Neural crest cell (in vitro differentiated cells): ENCODE measurements around the gene APBA2. TPM values are rescaled to one million over a fixed set of nuclear protein-coding genes. Genes with fewer than 3 reads are reported as not detected.

Source experiments
- DNase-seq: peaks from one replicate; pipeline ENCODE4 v3.0.0; 2021; ENCODE audit warnings: low read depth, mixed read lengths, low spot score
- H3K27ac Mint-ChIP-seq: one replicate; pipeline ENCODE4 v1.8.0; 2021; ENCODE audit warnings: mild to moderate bottlenecking, mixed read lengths; ENCODE audit not compliant: unreplicated experiment
- H3K27me3 Mint-ChIP-seq: 2 replicates; pipeline ENCODE4 v1.8.0; 2021; ENCODE audit warnings: low read depth, mild to moderate bottlenecking, mixed read lengths
- H3K36me3 Mint-ChIP-seq: 2 replicates; pipeline ENCODE4 v1.8.0; 2021; ENCODE audit warnings: low read depth, mild to moderate bottlenecking, mixed read lengths
- H3K4me1 Mint-ChIP-seq: 2 replicates; pipeline ENCODE4 v1.8.0; 2021; ENCODE audit warnings: mixed read lengths
- H3K4me3 Mint-ChIP-seq: one replicate; pipeline ENCODE4 v1.8.0; 2021; ENCODE audit warnings: mild to moderate bottlenecking, mixed read lengths
- H3K9me3 Mint-ChIP-seq: 2 replicates; pipeline ENCODE4 v1.8.0; 2021; ENCODE audit warnings: mixed read lengths
- total RNA-seq: library from RNA; stranded (reverse); gene quantifications from 2 replicates; pipeline ENCODE4 v1.2.1, GENCODE V29; 2021
- TF ChIP-seq, protein P1 (sequence below): fragments of 200-600 bp; sonication (generic); conservative IDR thresholded peaks from 2 replicates; pipeline ENCODE4 v1.5.0; 2021; ENCODE audit warnings: antibody characterized with exemption, mild to moderate bottlenecking

APBA2 gene
- total RNA-seq, 1 donor from 2014 or later: 79.9 TPM

DNA sequence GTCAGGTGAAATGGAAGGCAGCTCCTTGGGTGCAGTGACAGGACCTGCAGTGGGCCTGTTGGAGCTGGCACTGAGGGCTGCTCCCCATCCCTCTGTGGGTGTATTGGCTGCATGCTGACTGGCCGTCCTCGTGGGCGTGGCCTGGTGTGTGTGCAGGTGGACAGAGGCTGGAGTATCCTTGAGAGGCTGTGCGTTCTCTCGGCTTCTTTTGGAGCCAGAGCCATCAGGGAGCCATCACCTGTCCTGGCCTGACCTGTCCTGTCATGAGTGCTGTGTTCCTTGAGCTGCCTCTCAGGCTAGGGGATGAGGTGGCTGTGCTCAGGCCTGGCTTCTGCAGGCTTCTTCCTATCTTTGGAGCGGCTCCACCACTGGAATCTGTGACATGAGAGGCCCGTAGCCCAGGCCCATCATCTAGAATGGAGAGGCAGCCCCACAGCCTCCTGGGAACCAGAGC is 61.5 kb downstream of the APBA2 start:
- Mint-ChIP-seq H3K9me3 (peaks cover 4% of the 10 kb centered on the region), H3K27me3 (no peaks in the 10 kb centered on the region), H3K4me1 (peaks cover 9% of the 10 kb centered on the region), H3K27ac (peak overlapping the region; percentile 35), H3K4me3 (no peak overlapping the region), H3K36me3 (peaks cover 15% of the 10 kb centered on the region)
- TF ChIP-seq, protein P1, sequence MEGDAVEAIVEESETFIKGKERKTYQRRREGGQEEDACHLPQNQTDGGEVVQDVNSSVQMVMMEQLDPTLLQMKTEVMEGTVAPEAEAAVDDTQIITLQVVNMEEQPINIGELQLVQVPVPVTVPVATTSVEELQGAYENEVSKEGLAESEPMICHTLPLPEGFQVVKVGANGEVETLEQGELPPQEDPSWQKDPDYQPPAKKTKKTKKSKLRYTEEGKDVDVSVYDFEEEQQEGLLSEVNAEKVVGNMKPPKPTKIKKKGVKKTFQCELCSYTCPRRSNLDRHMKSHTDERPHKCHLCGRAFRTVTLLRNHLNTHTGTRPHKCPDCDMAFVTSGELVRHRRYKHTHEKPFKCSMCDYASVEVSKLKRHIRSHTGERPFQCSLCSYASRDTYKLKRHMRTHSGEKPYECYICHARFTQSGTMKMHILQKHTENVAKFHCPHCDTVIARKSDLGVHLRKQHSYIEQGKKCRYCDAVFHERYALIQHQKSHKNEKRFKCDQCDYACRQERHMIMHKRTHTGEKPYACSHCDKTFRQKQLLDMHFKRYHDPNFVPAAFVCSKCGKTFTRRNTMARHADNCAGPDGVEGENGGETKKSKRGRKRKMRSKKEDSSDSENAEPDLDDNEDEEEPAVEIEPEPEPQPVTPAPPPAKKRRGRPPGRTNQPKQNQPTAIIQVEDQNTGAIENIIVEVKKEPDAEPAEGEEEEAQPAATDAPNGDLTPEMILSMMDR: no peak
- no peak for DNase-seq

DNA sequence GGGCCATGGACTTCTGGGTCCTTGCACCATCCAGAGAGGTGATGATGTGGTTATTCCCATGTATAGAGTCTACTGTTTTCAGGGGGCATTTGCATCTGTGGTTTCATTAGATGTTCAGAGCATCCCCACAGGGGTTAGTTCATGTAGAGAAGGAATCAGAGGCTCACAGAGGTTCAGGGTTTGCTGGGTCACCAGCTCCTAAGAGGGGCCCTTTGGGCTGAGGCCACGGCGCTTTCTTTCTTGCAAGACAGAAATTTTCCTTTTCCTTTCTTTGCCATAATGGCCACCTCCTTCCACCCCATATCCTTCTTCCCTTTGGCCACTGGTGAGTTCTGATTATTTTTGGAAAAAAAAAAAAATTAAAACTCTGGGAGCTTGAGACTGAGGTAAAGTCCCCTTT is 62.3 kb downstream of the APBA2 start:
- Mint-ChIP-seq H3K36me3 (peaks cover 11% of the 10 kb centered on the region), H3K27me3 (no peaks in the 10 kb centered on the region), H3K9me3 (peaks cover 4% of the 10 kb centered on the region), H3K27ac (no peak overlapping the region), H3K4me3 (no peak overlapping the region), H3K4me1 (peaks cover 14% of the 10 kb centered on the region)
- TF ChIP-seq, protein P1: no peak
- no peak for DNase-seq

DNA sequence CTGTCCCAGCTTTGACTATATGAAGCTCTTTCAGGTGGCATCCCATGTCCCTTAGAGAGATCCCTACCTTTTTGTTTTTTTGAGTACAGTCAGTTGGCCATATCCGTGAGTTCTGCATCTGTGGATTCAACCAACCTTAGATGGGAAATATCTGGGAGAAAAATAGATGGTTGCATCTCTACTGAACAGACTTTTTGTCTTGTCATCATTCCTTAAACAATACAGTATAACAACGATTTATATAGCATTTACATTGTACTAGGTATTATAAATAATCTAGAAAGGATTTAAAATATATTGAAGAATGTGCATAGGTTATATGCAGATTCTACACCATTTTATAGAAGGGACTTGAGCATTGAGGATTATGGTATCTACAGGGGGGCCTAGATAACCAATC is 65.1 kb downstream of the APBA2 start:
- Mint-ChIP-seq H3K36me3 (peaks cover 3% of the 10 kb centered on the region), H3K9me3 (peaks cover 3% of the 10 kb centered on the region), H3K27me3 (no peaks in the 10 kb centered on the region), H3K4me3 (no peak overlapping the region), H3K4me1 (peaks cover 43% of the 10 kb centered on the region), H3K27ac (no peak overlapping the region)
- no peak for DNase-seq
- TF ChIP-seq, protein P1: no peak

DNA sequence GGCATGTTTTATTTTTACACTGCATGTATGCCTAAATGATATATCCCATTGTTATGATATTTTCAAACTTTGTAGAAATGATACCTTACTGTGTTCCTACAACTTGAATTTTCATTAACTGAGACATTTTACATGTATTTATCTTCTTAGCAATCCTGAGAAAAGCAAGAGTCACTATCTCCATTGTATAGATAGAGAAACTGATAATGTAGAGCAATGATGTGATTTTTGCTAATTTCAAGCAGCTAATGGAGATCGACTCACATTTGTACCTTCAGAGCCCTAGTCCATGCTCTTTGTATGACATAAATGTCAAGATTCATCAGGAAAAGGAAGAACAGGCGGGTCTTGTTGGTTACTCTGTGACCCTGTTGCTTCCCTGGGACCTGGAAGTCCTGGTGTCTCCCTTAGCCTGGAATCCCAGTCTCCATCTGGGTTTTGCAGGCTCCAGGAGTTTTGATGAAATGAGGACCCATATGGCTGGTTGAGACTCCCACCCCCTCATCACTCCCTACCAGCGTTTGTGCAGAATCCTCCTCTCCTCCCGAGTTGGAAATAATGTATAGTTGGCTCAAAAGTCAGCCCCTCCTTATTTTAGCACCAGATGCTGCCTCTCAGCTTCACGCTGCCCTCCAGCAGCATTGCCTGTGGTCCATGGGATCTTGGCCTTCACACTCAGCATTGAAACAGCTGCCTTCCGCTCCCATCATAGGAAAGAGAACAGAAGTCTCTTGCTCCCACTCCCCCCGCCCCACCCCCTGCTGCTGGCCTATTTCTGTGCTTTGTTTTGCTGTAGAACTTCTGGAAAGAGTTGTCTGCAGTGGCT is 67.1 kb downstream of the APBA2 start:
- H3K27ac Mint-ChIP-seq: peak overlapping the region; percentile 88
- no peak for DNase-seq

DNA sequence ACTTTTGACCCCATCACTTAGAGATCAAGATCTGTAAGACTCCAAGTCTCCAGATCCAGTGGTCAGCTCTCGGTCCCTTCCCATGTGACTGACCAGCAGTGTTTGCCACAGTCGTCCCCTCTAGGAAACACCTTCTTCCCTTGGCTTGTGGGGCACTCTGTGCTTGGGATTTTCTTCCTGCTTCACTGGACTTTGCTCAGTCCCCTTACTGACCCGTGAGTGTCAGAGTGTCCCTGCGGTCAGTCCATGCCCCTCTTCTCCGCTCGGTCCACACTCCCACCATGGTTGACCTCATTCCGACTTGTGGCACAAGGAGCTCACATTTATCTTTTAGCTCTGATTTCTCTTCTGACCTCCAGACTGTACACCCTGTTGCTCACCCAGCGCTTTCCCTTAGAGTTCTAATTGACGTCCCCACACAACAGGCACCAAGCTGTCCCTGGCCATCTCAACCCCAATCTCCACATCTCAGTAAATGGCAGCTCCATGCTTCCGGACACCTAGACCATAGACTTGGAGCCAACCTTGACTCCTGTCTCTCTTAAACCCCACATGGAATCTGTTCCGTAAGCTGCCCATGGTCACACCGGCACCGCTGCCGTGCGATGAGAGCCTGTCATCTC is 67.9 kb downstream of the APBA2 start:
- no peak overlapping the region for H3K4me3 Mint-ChIP-seq
- TF ChIP-seq, protein P1: no peak
- H3K36me3 Mint-ChIP-seq: peaks cover 3% of the 10 kb centered on the region
- H3K27ac Mint-ChIP-seq: peak overlapping the region; percentile 53
- H3K4me1 Mint-ChIP-seq: peaks cover 45% of the 10 kb centered on the region
- H3K9me3 Mint-ChIP-seq: no peaks in the 10 kb centered on the region
- no peaks in the 10 kb centered on the region for H3K27me3 Mint-ChIP-seq
- DNase-seq: no peak

More for the DNA sequence above, 67.1 kb downstream of the APBA2 start:
- Mint-ChIP-seq H3K4me3 (no peak overlapping the region), H3K4me1 (peaks cover 50% of the 10 kb centered on the region), H3K36me3 (peaks cover 3% of the 10 kb centered on the region), H3K9me3 (no peaks in the 10 kb centered on the region), H3K27me3 (no peaks in the 10 kb centered on the region)
- TF ChIP-seq, protein P1: no peak
